IPS-11a (cell line): ENCODE data around the gene CCDC179.

Experiments used
- H3K4me3 ChIP-seq: one replicate; pipeline ENCODE4 v1.5.1; 2013; ENCODE audit warnings: low read depth, low read length, control low read depth

Gene CCDC179

DNA sequence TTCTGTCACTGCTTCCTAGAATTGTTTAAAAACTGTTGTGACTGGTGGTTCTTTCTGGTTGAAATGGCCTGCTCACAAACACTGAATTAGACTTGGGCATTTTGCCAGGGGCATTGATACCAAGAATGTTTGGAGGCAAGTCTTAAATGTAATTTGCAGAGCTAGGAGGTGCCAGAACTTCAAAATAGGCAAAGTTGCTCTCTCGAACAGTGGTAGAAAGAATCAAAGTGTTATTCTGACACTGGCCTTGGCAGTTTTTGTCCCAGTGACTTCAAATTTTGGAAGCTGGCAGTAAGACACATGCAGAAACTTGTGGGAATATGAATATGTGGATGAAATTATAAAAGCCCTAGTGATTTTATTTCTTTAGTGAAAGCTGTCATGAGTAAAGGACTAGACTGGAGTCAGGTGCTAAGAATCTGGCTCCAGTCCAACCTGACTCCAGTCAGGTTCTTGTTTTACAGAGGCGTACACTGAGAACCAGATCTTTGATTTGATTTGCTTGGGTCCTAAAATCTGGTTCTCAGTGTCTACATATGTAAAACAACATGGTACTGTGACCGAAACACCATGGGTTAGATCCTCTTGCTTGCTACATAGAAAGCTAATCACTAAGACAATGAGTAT lies 51.6 kb downstream of the CCDC179 start:
- no peak overlapping the region for H3K4me3 ChIP-seq

DNA sequence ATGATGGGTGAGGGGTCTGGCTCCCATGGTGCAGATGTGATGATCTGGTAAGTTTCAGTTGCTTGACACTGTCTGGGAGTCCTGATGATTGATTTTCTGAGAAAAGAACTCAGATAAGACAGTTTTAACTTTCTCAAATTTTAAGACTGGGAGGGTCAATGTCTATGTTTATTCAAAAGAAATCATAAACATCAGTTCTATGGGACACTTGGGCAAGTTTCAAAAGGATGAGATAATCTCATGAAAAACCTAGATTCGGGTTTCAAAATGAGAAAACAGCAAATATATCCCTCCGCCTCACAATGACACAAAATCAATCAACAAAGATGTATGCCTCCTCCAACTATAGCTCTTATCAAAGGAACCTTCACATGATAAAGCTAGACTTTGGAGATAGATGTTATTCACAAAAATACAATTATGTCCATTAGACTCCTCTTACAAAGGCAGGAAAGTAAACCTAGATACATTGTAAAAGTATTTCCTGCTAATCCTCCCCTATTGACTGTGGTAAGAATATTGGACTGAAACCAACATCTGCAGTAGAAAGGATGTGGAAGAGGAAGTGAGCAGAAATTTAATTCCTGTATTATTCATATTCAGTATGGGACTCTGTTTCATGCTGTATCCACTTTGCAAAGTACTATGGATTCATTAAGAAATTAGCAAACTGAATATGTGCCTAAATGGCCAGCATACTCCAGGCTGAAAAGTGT lies 52.3 kb downstream of the CCDC179 start:
- H3K4me3 ChIP-seq, result no peak overlapping the region

DNA sequence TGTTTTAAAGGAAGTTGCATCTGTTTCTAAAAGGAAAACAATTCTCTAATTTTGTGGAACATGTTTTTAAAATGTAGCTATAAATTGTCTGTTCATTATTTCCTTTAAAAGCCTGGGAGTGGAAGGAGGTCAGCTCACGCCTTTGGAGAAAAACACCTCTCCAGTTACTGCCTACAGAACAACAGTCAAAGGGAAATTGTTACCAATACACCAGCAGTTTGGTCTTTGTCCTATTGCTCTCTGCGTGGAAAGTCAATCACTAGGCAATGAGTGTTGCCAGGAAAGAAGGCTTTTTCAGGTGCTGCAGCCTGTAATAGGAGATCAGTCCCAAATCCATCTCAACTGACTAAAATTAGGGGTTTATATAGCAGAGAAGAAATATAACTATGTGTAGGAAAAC lies 52.9 kb downstream of the CCDC179 start:
- H3K4me3 ChIP-seq, result no peak overlapping the region

DNA sequence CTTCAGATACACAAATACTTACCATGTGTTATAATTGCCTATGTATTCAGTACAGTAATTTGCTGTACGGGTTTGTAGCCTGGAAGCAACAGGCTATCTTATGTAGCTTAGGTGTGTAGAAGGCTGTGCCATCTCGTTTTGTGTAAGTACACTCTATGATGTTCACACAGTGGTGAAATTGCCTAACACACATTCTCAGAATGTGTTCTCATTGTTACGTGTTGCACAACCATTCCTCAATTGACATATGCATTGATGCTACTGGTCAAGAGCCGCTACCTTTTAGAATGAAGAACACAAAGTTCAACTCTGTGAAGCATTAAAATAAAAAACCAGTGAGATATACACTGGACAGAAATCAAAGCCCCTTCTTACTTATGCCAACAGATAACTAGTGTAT lies 57.4 kb downstream of the CCDC179 start:
- no peak overlapping the region for H3K4me3 ChIP-seq

DNA sequence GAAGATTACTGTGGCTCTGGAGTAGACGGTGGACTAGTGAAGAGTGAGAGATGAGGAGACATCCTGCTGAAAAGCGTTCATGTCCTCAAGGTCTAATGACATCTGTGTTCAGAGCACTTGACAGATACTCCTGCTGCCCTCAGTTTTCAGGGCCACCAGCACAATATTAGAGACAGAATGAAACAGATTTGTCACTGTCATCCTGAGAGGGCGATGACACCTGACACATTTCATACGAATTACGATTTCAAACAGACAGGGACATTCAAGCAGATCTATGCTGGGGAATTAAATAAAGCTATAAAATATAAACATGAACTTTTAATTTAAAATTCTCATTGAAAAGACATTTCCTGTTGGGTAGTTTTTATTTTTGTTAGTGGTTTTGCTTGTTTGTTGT lies 59.8 kb downstream of the CCDC179 start:
- H3K4me3 ChIP-seq, result no peak overlapping the region

DNA sequence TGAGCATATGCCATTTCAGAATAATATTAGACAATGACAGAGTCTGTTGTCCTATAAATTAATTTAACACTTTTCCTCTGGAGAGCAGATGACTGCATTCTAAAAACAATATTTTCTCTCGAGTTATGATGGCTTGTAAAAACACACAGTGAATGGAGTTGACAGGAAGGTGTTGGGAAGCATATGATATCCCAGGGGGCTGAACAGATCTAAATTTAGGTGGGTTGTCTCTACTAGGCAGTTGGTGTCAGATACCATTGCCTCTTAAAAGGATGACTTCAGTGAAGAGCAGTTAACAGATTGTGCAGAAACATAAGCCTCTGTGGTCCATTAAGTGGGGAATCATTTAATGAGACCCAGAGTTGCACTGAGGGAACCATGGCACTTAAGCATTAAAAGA lies 61.4 kb downstream of the CCDC179 start:
- no peak overlapping the region for H3K4me3 ChIP-seq

DNA sequence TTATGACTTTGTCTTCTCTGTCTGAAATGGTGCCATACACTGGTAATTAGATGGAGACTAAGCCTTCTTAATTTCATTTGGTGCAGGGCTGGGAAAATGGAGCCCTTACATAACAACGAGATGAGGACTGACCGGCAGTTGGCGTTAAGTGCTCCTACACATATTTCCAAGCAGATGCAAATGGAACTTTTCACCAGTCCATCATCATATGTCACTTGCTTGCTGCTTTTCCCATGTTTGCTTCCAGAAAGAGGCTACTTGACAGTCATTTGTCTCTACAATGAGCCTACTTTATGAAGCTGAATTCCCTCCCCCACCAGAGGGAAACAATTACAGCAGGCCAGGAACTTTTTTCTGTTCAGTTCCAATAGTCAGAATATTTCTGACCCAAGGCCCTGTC lies 63.2 kb downstream of the CCDC179 start:
- no peak overlapping the region for H3K4me3 ChIP-seq
